ENCODE measurements around the gene CUL9.

The CUL9 gene

DNA sequence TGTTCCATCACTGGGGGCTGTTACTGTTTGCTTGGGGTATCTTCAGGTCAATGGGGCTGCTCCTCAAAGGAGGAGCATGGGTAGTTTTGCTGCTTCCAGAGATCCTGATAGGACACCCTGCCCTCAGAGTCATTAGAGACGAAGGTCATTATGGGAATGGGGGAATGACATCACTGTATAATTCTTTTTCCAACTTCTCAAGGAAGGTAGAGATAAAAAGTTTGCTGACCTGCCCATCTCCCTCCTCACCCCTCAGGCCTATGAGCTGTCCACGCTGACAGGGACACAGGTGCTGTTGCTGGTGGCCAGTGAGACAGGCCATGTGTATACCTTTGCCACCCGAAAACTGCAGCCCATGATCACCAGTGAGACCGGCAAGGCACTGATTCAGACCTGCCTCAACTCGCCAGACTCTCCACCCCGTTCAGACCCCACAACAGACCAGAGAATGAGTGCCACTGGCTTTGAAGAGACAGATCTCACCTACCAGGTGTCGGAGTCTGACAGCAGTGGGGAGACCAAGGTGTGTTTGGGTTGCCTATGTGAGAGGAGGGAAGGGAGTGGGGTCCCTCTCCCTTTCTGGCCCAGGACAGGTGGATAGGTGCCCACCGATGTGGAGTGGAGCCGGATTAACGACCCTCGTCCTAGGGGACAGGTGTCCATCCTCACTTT, 8.3 kb upstream of the CUL9 start:
- DNase-seq: no peak

DNA sequence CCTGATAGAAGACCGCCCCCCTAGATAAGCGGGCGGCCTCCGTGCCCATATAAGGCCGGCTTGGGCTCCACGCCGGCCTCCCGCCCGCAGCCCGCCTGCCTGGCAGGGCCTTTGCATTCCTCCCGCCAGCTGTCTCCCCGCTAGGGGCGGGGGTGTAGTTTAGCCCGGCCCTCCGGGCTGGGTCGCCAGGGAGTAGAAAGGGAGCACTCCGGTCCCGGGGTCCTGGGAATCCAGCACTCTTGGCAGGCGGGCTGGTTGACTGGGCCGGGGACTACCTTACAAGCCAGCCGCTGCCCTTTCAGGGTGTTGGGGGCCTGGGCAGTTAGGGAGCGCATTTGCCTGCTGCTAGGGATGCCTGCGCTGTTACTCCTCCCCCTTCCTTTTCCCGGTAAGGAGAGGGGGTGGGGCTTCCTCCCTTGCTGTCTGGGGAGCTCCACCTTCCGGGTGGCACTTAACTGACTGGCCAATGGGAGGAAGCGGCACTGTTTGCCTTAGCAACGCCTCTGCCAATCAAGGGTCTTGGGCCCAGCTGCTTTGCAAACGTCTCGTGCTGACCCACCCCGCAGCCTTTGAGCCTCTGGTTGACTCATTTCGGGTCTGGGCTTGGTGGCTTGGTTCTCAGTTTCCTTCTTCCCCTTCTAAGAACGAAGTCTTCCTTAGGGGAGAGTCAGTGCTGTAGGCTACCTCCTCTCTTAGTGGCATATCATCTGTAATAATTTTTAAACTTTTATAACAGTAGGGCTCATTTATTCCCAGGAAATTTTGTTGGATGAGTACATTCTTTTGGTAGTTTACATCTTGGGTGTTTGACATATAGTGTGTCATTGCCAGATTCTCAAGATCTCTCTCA, 7.5 kb upstream of the CUL9 start:
- peak; percentile 98 for DNase-seq

DNA sequence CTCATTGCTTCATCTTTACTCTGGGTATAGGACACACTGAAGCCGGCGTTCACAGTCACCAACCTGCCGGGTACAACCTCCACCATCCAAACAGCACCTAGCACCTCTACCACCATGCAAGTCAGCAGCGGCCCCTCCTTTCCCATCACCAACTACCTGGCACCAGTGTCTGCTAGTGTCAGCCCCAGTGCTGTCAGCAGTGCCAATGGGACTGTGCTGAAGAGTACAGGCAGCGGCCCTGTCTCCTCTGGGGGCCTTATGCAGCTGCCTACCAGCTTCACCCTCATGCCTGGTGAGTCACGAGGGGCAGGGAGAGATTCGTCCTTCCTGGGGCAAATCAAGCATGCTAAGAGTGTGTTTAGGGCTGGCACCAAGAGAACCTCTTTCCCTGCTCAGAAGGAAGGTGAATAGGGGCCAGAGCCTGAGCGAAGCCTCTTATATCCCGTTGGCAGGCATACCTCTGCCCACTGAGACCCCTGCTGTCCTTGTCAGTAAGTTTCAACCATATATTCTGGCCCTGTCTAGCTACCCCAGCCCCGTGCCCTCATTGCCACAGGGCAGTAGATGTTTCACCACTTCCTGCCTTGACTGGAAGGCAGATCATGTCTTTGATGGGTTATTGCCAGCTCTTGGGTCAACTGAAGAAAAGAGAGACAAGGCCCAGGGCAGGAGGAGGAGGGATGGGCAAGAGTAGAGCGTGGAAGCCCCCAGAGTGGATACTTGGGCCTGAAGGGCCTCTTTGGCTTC, 6.1 kb upstream of the CUL9 start:
- no peak for DNase-seq

DNA sequence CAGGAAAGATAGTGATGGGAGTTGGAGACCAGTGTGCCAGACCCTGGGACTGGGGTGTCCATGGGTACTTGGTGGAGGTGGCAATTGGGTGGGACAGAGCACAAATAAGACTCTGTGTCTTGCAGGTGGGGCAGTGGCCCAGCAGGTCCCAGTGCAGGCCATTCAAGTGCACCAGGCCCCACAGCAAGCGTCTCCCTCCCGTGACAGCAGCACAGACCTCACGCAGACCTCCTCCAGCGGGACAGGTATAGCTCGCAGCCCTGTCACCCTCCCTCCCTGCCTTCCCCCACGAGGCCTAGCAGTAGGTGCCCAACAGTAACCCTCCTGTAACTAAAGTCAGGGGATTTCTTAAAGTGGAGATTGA, 5.6 kb upstream of the CUL9 start:
- no peak for DNase-seq

DNA sequence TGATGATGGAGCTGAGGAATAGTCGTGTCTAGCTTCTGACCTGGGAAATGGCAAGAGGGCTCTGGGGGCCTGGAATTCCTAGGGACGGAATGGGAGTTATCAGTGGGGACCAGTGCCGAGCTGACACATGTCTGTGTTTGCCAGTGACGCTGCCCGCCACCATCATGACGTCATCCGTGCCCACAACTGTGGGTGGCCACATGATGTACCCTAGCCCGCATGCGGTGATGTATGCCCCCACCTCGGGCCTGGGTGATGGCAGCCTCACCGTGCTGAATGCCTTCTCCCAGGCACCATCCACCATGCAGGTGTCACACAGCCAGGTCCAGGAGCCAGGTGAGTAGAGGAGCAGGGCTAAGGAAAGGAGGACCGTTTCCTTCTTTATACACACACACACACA, 3.8 kb upstream of the CUL9 start:
- DNase-seq: no peak

DNA sequence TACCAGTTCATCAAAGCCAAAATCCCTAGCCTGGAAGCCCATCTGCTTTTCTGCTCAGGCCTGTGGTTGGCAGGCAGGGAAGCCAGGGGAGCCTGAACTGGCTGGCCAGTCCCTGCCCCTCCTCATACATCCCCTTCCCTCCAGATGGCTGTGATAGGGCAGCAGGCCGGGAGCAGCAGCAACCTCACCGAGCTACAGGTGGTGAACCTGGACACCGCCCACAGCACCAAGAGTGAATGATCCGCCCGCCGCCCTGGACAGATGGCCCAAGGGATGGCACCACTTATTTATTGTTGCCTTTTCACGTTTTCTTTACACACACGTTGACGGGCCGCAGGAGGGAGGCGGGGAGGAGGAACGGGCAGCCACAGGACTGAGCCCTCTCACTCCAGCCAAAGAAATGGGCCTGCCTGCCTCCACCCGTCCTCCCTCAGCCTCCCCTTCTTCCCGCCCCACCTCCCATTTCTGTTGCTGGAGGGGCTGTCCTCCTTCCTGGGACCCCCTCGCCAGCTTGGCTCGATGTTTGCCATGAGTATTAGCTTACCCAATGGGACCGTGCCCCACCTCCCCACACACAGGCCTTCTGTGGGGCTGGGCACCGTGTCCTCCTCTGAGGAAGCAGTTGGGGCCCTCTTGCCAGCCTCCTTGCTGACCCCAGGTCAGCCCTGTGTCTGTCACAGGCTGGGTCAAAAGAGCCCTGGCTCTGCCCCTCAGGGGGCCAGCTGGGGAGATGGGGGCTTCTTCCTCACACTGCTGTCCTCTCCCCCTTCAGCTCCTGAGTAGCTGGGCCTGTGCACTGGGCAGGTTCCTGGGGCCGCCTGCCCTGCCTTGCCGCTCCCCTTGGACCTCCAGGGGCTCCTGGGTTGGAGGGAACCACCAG, 2.8 kb upstream of the CUL9 start:
- no peak for DNase-seq

DNA sequence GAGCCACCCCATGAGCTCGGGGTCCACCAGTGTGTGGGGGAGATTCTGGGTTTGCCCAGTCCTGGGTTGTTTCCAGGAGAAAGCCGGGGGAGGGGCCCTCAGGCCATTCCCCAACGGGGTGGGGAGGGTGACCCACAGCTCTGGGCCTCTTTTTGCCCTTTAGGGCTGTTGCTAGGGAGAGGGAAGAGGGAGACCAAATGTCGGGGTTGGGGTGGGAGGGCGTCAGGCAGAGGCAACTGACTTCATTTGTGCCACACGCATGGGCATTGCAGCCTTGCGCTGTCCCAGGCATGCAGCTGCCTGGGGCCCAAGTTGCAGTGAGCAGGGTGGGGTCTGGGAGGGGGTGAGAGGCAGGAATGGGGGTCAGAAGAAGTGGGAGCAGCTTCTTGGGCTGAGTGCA, 1.9 kb upstream of the CUL9 start:
- no peak for DNase-seq

DNA sequence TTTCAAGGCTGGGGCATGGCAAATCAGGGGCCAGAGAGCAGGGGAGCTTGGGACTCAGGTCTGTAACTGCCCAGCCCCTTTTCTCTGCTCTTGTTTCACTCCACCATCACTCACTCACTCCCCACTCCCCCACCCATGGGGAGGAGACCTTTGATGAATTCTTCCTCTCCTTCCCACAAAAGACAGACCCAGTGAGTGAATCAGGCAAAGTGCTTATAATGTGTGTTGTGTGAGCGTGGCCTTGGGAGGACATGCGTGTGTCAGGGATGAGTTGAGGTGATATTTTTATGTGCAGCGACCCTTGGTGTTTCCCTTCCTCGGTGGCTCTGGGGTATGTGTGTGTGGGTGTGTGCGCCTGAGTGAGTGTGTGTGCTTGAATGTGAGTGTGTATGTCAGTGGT, 1.0 kb upstream of the CUL9 start:
- DNase-seq: no peak

DNA sequence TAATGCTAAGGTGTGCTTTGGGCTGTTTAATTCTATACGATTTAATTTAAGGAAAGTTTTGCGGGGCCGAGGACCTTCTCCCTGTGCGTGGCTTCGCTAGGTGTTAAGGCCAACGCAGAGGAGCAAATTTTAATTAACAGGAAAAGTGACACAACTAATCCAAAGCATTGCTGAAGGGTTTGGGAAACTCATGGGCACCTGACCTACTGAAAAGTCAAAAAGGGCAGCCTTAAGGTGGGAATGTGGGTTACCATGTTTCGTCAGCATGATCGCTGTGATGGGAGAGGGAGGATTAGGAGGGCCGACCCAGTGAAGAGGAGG, 415 bp upstream of the CUL9 start:
- no peak for DNase-seq

DNA sequence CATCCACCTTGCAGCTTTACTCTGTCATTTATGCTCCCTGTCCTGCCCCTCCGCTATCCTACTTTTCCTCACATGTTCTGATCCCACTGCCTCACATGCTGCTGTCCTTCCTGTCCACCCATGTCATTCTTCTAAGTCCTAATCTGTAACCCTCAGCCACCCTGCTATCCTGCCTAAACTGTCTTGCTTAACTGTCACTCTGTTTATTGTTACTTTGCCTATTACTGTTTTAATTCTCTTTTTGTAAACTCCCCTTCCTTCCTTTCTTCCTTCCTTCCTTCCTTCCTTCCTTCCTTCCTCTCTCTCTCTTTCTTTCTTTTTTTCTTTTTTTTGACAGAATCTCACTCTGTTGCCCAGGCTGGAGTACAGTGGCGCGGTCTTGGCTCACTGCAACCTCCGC, 1.4 kb downstream of the CUL9 start:
- no peak for DNase-seq

DNA sequence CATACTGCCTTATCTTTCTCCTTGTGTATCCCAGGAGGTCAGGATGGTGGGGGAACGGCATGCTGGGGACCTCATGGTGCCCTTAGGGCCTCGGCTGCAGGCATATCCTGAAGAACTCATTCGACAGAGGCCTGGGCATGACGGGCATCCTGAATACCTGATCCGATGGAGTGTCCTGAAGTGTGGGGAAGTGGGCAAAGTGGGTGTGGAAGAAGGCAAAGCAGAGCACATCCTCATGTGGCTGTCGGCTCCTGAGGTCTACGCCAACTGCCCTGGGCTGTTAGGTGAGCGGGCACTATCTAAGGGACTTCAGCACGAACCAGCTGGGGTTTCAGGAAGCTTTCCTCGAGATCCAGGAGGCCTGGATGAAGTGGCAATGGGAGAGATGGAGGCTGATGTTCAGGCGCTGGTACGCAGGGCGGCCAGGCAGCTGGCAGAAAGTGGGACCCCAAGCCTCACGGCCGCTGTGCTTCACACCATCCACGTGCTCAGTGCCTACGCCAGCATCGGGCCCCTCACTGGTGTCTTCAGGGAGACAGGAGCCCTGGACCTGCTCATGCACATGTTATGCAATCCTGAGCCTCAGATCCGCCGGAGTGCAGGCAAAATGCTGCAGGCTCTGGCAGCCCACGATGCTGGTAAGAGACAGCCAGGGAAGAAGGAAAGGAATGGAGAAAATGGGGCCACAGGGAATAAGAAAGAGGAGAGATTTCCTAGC, 2.4 kb downstream of the CUL9 start:
- DNase-seq: no peak

DNA sequence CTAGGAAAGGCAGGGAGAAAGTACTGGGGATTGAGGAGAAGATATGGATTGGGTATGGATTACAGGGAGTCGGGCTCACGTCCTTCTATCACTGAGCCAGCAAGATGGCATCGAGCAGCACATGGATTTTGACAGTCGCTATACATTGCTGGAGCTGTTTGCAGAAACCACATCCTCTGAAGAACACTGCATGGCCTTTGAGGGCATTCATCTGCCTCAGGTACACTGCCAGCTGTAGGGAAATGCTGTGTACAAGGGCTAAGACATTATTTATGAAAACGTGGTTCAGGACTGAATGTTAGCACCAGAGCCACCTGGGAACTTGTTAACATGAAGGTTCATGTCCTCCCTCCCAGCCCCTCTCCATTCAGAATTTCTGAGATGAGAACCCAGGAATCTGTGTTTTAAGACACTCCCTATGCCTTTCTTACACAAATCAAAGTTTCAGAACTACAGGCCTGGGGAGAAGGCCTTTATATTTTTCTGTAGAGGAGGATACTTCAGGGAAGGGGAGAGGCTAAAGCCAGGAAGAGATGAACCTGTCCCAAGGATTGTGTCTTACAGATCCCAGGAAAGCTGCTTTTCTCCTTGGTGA, 3.5 kb downstream of the CUL9 start:
- no peak for DNase-seq

DNA sequence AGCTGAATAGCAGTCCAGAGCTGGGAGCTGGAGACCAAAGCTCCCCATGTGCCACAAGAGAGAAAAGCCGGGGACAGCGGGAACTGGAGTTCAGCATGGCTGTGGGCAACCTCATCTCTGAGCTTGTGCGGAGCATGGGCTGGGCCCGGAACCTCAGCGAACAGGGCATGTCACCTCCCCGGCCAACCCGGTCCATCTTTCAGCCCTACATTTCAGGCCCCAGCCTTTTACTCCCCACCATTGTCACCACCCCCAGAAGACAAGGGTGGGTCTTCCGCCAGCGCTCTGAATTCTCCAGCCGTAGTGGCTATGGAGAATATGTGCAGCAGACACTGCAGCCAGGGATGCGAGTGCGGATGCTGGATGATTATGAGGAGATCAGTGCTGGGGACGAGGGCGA, 4.0 kb downstream of the CUL9 start:
- no peak for DNase-seq

DNA sequence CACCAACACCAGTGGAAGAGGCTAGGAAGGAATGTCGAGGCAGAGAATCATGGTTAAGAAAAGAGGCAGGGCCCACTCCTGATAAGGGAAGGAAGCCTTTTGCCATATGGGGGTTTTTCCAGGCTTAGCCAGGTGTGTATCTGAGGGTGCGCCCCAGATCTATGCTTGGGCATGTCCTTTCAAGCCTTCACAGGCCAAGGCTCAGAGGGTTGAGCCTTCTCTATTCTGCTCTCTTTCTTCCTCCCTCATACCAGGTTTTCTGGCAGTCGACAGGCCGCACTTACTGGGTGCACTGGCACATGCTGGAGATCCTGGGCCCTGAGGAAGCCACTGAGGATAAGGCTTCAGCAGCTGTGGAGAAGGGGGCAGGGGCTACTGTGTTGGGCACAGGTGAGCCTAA, 4.7 kb downstream of the CUL9 start:
- DNase-seq: no peak

DNA sequence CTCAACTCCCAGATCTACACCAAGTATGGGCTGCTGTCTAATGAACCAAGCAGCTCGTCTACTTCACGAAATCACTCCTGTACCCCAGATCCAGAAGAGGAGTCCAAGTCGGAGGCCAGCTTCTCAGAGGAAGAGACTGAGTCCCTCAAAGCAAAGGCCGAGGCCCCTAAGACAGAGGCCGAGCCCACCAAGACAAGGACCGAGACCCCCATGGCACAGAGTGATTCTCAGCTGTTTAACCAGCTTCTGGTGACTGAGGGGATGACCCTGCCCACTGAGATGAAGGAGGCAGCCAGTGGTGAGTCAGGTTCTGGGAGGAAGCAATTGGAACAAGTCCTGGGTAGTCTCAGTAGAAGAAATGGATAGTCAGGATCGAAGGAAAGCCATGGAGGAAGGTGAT, 5.8 kb downstream of the CUL9 start:
- no peak for DNase-seq

DNA sequence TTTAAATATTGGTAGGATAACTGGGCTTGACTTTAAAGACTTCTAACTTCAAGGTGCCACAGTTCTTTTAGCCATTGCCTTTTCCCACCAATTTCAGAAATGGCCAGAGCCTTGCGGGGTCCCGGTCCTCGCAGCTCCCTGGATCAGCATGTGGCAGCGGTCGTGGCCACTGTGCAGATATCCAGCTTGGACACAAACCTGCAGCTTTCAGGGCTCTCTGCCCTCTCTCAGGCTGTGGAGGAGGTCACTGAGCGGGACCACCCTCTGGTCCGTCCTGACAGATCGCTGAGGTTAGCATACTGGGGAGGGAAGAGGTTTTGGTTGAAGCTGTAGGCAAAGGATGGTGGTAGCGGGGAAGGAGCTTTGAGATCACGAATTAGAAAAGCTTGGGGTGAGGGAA, 6.4 kb downstream of the CUL9 start:
- DNase-seq: no peak

DNA sequence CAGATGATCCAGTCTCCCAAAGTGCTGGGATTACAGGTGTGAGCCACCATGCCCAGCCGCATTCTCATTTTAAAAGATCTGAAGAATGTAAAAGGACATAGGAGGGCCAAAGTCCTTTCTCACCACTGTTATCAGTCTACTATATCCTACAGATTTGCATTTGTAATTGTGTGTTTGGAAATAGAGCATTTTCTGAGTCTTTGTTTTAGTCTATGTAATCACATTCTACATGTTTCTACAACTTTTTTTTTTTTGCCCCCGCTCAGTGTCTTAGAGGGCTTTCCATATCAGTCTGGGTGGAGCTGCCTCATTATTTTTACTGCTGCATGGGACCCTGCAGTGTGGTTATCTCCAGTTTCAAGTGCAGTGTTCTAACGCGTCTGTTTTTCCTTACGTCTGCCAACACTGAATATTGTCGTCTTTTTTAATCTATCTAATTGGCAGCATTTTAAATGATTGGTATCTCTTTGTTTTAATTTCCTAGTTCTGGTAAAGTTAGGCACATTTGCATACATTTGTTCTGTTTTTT, 7.8 kb downstream of the CUL9 start:
- DNase-seq: no peak

DNA sequence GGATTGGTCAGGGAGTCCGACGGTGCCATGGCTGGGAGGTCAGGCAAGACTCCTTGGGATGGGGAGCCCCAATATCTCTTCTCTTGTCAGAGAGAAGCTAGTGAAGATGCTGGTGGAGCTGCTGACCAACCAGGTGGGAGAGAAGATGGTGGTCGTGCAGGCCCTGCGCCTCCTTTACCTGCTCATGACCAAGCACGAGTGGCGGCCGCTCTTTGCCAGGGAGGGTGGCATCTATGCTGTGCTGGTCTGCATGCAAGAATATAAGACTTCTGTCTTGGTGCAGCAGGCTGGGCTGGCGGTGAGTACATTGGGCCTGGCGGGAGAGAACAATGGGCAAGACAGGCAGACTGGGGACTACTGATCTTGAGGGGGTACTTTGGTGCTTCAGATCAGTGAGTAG, 10.9 kb downstream of the CUL9 start:
- DNase-seq: no peak

DNA sequence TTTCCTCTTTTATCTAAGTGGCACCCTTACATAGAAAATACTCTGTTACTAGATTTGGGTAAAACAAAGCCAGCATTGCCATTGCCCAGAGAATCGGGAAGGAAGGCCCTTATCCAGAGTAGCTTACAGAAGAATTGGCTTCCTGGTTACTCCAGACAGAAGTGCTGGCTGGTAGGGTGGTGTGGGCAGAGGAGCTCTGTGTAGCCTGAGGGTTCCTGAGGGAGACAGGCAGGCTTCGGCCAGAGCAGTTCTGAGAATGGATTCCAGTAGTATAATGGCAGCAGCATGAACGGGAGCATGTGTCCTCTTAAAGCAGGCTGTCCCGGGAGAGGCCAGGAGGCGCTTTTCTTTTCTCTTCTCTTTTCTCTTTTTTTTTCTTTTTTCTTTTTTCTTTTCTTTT, 11.9 kb downstream of the CUL9 start:
- no peak for DNase-seq

DNA sequence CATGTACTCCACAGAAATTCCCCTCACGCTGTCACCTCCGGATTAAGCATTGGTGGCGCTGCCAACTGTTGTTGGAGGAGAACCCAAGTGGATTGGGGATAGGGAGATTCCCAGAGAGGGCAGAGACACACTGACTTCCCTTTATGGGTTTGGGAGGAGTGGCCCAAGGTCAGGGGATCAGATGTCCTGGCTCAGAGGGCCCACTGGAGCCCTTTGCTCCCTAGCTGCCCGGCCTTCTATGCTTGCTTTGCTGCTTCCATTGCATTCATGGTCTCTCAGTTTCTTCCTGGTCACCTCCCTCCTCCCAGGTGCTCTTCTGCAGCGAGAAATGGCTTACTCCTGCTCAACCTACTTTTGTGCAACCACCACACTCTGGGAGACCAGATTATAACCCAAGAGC, 14.3 kb downstream of the CUL9 start:
- no peak for DNase-seq

DNA sequence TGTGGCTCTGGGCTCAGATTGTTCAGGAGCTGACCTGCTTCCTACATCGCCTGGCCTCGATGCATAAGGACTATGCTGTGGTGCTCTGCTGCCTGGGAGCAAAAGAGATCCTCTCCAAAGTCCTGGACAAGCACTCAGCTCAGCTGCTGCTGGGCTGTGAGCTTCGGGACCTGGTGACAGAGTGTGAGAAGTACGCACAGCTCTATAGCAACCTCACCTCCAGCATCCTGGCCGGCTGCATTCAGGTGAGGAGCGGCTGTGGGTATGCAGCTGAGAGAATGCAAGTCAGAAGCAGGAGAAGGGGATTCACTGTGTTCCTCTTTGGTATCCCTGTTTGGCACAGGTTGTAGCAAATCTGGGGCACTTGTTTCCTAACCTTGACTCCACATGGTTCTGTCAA, 17.9 kb downstream of the CUL9 start:
- no peak for DNase-seq

DNA sequence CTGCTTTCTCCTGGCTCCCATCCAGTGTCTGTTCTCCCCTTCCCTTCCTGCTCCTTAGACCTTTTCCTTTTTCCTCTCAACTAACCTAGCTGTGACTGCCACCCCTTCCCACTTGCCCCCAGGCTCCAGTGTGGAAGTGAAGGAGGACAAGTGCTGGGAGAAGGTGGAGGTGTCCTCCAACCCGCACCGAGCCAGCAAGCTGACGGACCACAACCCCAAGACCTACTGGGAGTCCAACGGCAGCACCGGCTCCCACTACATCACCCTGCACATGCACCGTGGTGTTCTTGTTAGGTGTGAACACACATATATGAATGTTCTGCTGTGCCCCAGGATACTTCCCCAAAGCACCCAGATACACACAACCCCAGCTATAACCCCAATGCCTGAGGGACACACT, 18.5 kb downstream of the CUL9 start:
- DNase-seq: no peak
